SK-N-SH (cell line): Measurements from ENCODE around the gene PTBP1. TPM values are rescaled to one million over a fixed set of nuclear protein-coding genes. Genes with fewer than 3 reads are reported as not detected.
"Not testable (repeated sequence)": the region's sequence is repeated elsewhere in the genome, so short reads cannot be mapped to it uniquely, and the experiment has no call there.

Source experiments
- CTCF ChIA-PET: fragments of 300-600, 350-600 bp; formaldehyde crosslinking; extraction: SDS; loops from one replicate; lab custom pipeline; 2021; lab: Yijun Ruan, JAX
- POLR2A ChIA-PET: fragments of 350-600 bp; sonication (Branson Sonifier 250); formaldehyde crosslinking; extraction: SDS; loops from one replicate; lab custom pipeline; 2020; ENCODE audit warnings: antibody characterized with exemption, inconsistent platforms; lab: Yijun Ruan, JAX
- DNase-seq: peaks from one replicate; pipeline ENCODE4 v3.0.0; 2012
- H2AFZ ChIP-seq: fragments of 200-600 bp; sonication (generic); 2 replicates; pipeline ENCODE4 v1.8.1; 2016; ENCODE audit warnings: antibody characterized with exemption, mild to moderate bottlenecking, low read depth
- H3F3A ChIP-seq: fragments of 200-600 bp; sonication (generic); replicated peaks from 2 replicates; pipeline ENCODE3; 2016; ENCODE audit warnings: antibody characterized with exemption, mild to moderate bottlenecking; ENCODE audit not compliant: insufficient read depth
- H3K27ac ChIP-seq, 2 experiments: fragments of 200-500 bp in 1 of 2; fragments of 200-600 bp in 1 of 2; sonication (Bioruptor generic) in 1 of 2; sonication (generic), shearing (Covaris generic) in 1 of 2; 2 replicates each; pipeline versions ENCODE4 v1.5.1 to v1.6.1; 2014 to 2016; ENCODE audit warnings: low read depth in 2 of 2, inconsistent platforms in 1 of 2, low read length in 1 of 2, mild to moderate bottlenecking in 1 of 2, mixed read lengths in 1 of 2
- H3K27me3 ChIP-seq: fragments of 200-600 bp; sonication (generic), shearing (Covaris generic); 2 replicates; pipeline ENCODE4 v1.6.1; 2016; ENCODE audit warnings: mixed run types; ENCODE audit not compliant: insufficient read depth
- H3K36me3 ChIP-seq, 2 experiments: fragments of 200-500 bp in 1 of 2; fragments of 200-600 bp in 1 of 2; sonication (Bioruptor generic) in 1 of 2; sonication (generic) in 1 of 2; replicated peaks in 1 of 2; 2 replicates each; pipeline versions ENCODE3 to v1.5.1; 2014 to 2016; ENCODE audit warnings: low read length in 1 of 2, mild to moderate bottlenecking in 1 of 2; ENCODE audit not compliant: insufficient read depth in 2 of 2, control insufficient read depth in 1 of 2
- H3K4me1 ChIP-seq, 2 experiments: fragments of 200-500 bp in 1 of 2; fragments of 200-600 bp in 1 of 2; sonication (Bioruptor generic) in 1 of 2; sonication (generic), shearing (Covaris generic) in 1 of 2; 2 replicates each; pipeline versions ENCODE4 v1.5.1 to v1.6.1; 2014 to 2016; ENCODE audit warnings: low read depth in 1 of 2, low read length in 1 of 2, mixed run types in 1 of 2; ENCODE audit not compliant: insufficient read depth in 2 of 2, control insufficient read depth in 1 of 2
- H3K4me2 ChIP-seq: fragments of 200-600 bp; sonication (generic), shearing (Covaris generic); 2 replicates; pipeline ENCODE4 v1.6.1; 2017; ENCODE audit warnings: mixed run types
- H3K4me3 ChIP-seq, 2 experiments: fragments of 200-500 bp in 1 of 2; fragments of 200-600 bp in 1 of 2; sonication (Bioruptor generic) in 1 of 2; sonication (generic), shearing (Covaris generic) in 1 of 2; 2 replicates each; pipeline versions ENCODE4 v1.5.1 to v1.8.1; 2014 to 2016; ENCODE audit warnings: low read depth in 2 of 2, inconsistent platforms in 1 of 2, low read length in 1 of 2, mild to moderate bottlenecking in 1 of 2, mixed read lengths in 1 of 2, moderate library complexity in 1 of 2
- H3K79me2 ChIP-seq: fragments of 200-600 bp; sonication (generic); 2 replicates; pipeline ENCODE4 v1.8.1; 2017; ENCODE audit warnings: mild to moderate bottlenecking; ENCODE audit not compliant: insufficient read depth
- H3K9ac ChIP-seq: fragments of 200-600 bp; sonication (generic); 2 replicates; pipeline ENCODE4 v1.6.1; 2017; ENCODE audit warnings: mixed run types
- H3K9me2 ChIP-seq: fragments of 200-600 bp; sonication (generic); 2 replicates; pipeline ENCODE4 v1.6.1; 2017; ENCODE audit warnings: mixed run types
- H3K9me3 ChIP-seq: fragments of 200-600 bp; sonication (generic); 2 replicates; pipeline ENCODE4 v1.6.1; 2017; ENCODE audit warnings: mixed run types, mild to moderate bottlenecking, moderate library complexity
- H4K20me1 ChIP-seq: fragments of 200-600 bp; sonication (generic); 2 replicates; pipeline ENCODE4 v1.6.1; 2017; ENCODE audit warnings: mild to moderate bottlenecking, mixed run types; ENCODE audit not compliant: insufficient read depth
- CHD2 ChIP-seq: fragments of 150-350 bp; IDR thresholded peaks from 2 replicates; pipeline ENCODE4 v1.6.1; 2018; ENCODE audit warnings: low read length; ENCODE audit not compliant: partially characterized antibody
- EP300 ChIP-seq, 2 experiments: IDR thresholded peaks; 2 replicates each; pipeline versions ENCODE4 v1.4.0 to v1.6.1; 2012; ENCODE audit warnings: borderline replicate concordance in 1 of 2, low read depth in 1 of 2, low read length in 1 of 2
- FOSL2 ChIP-seq: IDR thresholded peaks from 2 replicates; pipeline ENCODE4 v1.4.0; 2012; ENCODE audit warnings: low read depth, mild to moderate bottlenecking, moderate library complexity, borderline replicate concordance
- FOXM1 ChIP-seq: IDR thresholded peaks from 2 replicates; pipeline ENCODE4 v1.4.0; 2012; ENCODE audit warnings: low read depth, mild to moderate bottlenecking
- GABPA ChIP-seq: IDR thresholded peaks from 2 replicates; pipeline ENCODE4 v1.4.0; 2012; ENCODE audit warnings: low read depth, mild to moderate bottlenecking
- POLR2AphosphoS5 ChIP-seq: IDR thresholded peaks from 2 replicates; pipeline ENCODE4 v1.6.1; 2012; ENCODE audit warnings: low read depth, low read length
- RAD21 ChIP-seq: IDR thresholded peaks from 2 replicates; pipeline ENCODE4 v1.6.1; 2012; ENCODE audit warnings: mild to moderate bottlenecking, low read length
- SMC3 ChIP-seq: IDR thresholded peaks from 2 replicates; pipeline ENCODE4 v1.6.1; 2012; ENCODE audit warnings: low read depth, low read length, improper control_type of control experiment
- TAF1 ChIP-seq: IDR thresholded peaks from 2 replicates; pipeline ENCODE4 v1.6.1; 2012; ENCODE audit warnings: low read depth, mild to moderate bottlenecking, low read length, moderate library complexity, borderline replicate concordance
- TCF12 ChIP-seq: IDR thresholded peaks from 2 replicates; pipeline ENCODE4 v1.4.0; 2012
- WGBS: methylation state at CpG from one replicate; pipeline ENCODE4 v1.1.6; 2017; ENCODE audit warnings: low lambda C conversion rate; 5-methylcytosine and 5-hydroxymethylcytosine counted together
- polyA plus RNA-seq, 3 experiments: library from polyadenylated mRNA; depleted of rRNA; stranded (reverse); fragments of >200 nt; gene quantifications; 2 replicates each; pipeline ENCODE4 v1.2.3, GENCODE V29; 2012

The PTBP1 gene
- polyA plus RNA-seq, 1 of the 3 experiments (the other 2 are of a cell fraction) = 243 TPM

GRCh38 chr19:840519-841206 is 43.4 kb downstream of the PTBP1 start, which contains the start of gene PRTN3:
TSS of gene PRTN3 (plus strand) at chr19:840999. CDS start at chr19:841009, 10 bp downstream.
- Histone ChIP-seq H3K9me3 (no peaks in the 10 kb centered on the region), H3K36me3 (no peaks in the 10 kb centered on the region), H3K79me2 (no peaks in the 10 kb centered on the region), H3K9me2 (no peaks in the 10 kb centered on the region), H3K9ac (no peak within 1 kb of the TSS), H3F3A (peaks cover 5% of the 10 kb centered on the region), H4K20me1 (no peaks in the 10 kb centered on the region), H2AFZ (no peak within 1 kb of the TSS), H3K4me2 (no peak within 1 kb of the TSS), H3K4me1 (no peaks in the 10 kb centered on the region; a peak in 1 of 4 replicates), H3K27me3 (peaks cover 65% of the 10 kb centered on the region), H3K27ac (no peak within 1 kb of the TSS), H3K4me3 (no peak within 1 kb of the TSS)
- DNase-seq = no peak
- 39% methylated on average over 19 of the region's 24 CpGs for WGBS
- CTCF ChIA-PET = interaction anchor here (0.7 to 2.6 kb wide), 4 partner anchors 10 to 71 kb away, joined by 3 to 8 read pairs (median 6); no protein-coding TSS in a partner anchor
- no peak for TF ChIP-seq GABPA
- POLR2A ChIA-PET = no interaction called here

DNA sequence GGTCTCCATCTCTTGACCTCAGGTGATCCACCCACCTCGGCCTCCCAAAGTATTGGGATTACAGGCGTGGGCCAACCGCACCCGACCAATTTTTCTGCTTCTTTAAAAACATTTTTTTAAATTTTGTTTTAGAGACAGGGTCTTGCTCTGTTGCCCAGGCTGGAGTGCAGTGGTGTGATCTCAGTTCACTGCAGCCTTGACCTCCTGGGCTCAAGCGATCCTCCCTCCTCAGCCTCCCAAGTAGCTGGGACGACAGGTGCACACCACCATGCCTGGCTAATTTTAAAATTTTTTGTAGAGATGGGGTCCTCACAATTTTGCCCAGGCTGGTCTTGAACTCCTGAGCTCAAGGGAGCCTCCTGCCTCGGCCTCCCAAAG is 45.5 kb downstream of the PTBP1 start:
- H3K4me2 ChIP-seq, H3K27ac ChIP-seq, H4K20me1 ChIP-seq, H3K36me3 ChIP-seq, H3K9me2 ChIP-seq, H3F3A ChIP-seq, H2AFZ ChIP-seq, H3K9me3 ChIP-seq, DNase-seq, H3K9ac ChIP-seq, H3K4me3 ChIP-seq, H3K79me2 ChIP-seq, POLR2A ChIA-PET, H3K4me1 ChIP-seq: not testable (repeated sequence)
- CTCF ChIA-PET = interaction anchor here (0.9 to 2.1 kb wide), 2 partner anchors 14 to 18 kb away, joined by 3 to 7 read pairs; no protein-coding TSS in a partner anchor
- H3K27me3 ChIP-seq = peaks cover 65% of the 10 kb centered on the region
- WGBS = 50% methylated on average over 7 of the region's 7 CpGs

GRCh38 chr19:843180-843835 is 46.1 kb downstream of the PTBP1 start:
- H3K9ac ChIP-seq = no peak overlapping the region
- peaks cover 66% of the 10 kb centered on the region for H3K27me3 ChIP-seq
- no peaks in the 10 kb centered on the region for H3K9me3 ChIP-seq
- peak; percentile 66 for DNase-seq
- CTCF ChIA-PET = interaction anchor here (0.9 to 2.1 kb wide), 2 partner anchors 13 to 17 kb away, joined by 3 to 7 read pairs; no protein-coding TSS in a partner anchor
- no peaks in the 10 kb centered on the region for H3K79me2 ChIP-seq
- H3K9me2 ChIP-seq = no peaks in the 10 kb centered on the region
- POLR2A ChIA-PET = no interaction called here
- TF ChIP-seq EP300 (IDR thresholded peaks at IDR 0.05; ENCODE audit: borderline replicate concordance in 1 of 2, low read depth in 1 of 2, low read length in 1 of 2) (no peak), RAD21 (no peak), SMC3 (no peak), FOSL2 (no peak), TAF1 (no peak), FOXM1 (no peak), TCF12 (no peak), POLR2AphosphoS5 (no peak), CHD2 (no peak)
- H3K36me3 ChIP-seq = no peaks in the 10 kb centered on the region
- H3K27ac ChIP-seq = no peak overlapping the region
- H3K4me2 ChIP-seq = peak overlapping the region; percentile 47; the same call in 1 of the 2 replicates
- H4K20me1 ChIP-seq = no peaks in the 10 kb centered on the region
- no peak overlapping the region for H2AFZ ChIP-seq
- H3K4me1 ChIP-seq = no peaks in the 10 kb centered on the region; a peak in 1 of 4 replicates
- 20% methylated on average over 2 of the region's 46 CpGs for WGBS
- H3K4me3 ChIP-seq = no peak overlapping the region; a peak in 1 of 4 replicates
- peaks cover 9% of the 10 kb centered on the region for H3F3A ChIP-seq
